ENCODE results near the gene UNC13B.

DNA sequence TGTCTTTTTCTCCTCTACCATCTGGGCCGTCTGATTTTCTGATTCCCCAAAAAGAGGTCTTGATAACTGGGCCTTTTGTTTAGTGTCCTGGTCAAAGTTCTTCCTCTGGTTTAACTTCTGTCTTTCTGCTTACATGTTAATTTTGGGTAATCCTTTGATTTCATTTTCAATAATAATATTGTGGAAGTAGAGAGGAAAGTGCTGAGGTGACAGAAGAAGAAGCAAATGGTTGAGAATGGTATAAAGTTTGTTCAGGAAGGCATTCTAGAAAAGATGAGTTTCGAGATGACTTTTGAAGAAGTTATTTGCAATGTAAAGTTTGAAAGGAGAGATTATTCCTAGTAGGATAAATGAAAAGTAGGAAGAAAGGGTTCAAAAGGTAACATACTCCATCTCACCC is 118.1 kb downstream of the UNC13B start:
- TF ChIP-seq EZH2phosphoT487 (IDR thresholded peaks at IDR 0.05; ENCODE audit: borderline replicate concordance) (no peak), POLR2AphosphoS5 (IDR thresholded peaks at IDR 0.05; ENCODE audit: low read depth, low read length) (no peak), YY1 (IDR thresholded peaks at IDR 0.05; ENCODE audit: extremely low read depth, insufficient replicate concordance, low read depth, low read length) (no peak), CEBPB (IDR thresholded peaks at IDR 0.05; ENCODE audit: low read depth) (no peak), EZH2 (IDR thresholded peaks at IDR 0.05) (no peak)
- TF ChIP-seq, protein P1, sequence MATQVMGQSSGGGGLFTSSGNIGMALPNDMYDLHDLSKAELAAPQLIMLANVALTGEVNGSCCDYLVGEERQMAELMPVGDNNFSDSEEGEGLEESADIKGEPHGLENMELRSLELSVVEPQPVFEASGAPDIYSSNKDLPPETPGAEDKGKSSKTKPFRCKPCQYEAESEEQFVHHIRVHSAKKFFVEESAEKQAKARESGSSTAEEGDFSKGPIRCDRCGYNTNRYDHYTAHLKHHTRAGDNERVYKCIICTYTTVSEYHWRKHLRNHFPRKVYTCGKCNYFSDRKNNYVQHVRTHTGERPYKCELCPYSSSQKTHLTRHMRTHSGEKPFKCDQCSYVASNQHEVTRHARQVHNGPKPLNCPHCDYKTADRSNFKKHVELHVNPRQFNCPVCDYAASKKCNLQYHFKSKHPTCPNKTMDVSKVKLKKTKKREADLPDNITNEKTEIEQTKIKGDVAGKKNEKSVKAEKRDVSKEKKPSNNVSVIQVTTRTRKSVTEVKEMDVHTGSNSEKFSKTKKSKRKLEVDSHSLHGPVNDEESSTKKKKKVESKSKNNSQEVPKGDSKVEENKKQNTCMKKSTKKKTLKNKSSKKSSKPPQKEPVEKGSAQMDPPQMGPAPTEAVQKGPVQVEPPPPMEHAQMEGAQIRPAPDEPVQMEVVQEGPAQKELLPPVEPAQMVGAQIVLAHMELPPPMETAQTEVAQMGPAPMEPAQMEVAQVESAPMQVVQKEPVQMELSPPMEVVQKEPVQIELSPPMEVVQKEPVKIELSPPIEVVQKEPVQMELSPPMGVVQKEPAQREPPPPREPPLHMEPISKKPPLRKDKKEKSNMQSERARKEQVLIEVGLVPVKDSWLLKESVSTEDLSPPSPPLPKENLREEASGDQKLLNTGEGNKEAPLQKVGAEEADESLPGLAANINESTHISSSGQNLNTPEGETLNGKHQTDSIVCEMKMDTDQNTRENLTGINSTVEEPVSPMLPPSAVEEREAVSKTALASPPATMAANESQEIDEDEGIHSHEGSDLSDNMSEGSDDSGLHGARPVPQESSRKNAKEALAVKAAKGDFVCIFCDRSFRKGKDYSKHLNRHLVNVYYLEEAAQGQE (IDR thresholded peaks at IDR 0.05; ENCODE audit: low read depth): no peak
- TF ChIP-seq, protein P2, sequence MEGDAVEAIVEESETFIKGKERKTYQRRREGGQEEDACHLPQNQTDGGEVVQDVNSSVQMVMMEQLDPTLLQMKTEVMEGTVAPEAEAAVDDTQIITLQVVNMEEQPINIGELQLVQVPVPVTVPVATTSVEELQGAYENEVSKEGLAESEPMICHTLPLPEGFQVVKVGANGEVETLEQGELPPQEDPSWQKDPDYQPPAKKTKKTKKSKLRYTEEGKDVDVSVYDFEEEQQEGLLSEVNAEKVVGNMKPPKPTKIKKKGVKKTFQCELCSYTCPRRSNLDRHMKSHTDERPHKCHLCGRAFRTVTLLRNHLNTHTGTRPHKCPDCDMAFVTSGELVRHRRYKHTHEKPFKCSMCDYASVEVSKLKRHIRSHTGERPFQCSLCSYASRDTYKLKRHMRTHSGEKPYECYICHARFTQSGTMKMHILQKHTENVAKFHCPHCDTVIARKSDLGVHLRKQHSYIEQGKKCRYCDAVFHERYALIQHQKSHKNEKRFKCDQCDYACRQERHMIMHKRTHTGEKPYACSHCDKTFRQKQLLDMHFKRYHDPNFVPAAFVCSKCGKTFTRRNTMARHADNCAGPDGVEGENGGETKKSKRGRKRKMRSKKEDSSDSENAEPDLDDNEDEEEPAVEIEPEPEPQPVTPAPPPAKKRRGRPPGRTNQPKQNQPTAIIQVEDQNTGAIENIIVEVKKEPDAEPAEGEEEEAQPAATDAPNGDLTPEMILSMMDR (IDR thresholded peaks at IDR 0.05 in 2 of 3, conservative IDR thresholded peaks at IDR 0.05 in 1 of 3; ENCODE audit: borderline replicate concordance in 1 of 3, insufficient read depth in 1 of 3, low read depth in 2 of 3, low read length in 2 of 3): no peak
- TF ChIP-seq, protein P3, sequence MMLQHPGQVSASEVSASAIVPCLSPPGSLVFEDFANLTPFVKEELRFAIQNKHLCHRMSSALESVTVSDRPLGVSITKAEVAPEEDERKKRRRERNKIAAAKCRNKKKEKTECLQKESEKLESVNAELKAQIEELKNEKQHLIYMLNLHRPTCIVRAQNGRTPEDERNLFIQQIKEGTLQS (IDR thresholded peaks at IDR 0.05): no peak
- TF ChIP-seq, protein P4, sequence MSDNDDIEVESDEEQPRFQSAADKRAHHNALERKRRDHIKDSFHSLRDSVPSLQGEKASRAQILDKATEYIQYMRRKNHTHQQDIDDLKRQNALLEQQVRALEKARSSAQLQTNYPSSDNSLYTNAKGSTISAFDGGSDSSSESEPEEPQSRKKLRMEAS (IDR thresholded peaks at IDR 0.05): no peak
- TF ChIP-seq, protein P5, sequence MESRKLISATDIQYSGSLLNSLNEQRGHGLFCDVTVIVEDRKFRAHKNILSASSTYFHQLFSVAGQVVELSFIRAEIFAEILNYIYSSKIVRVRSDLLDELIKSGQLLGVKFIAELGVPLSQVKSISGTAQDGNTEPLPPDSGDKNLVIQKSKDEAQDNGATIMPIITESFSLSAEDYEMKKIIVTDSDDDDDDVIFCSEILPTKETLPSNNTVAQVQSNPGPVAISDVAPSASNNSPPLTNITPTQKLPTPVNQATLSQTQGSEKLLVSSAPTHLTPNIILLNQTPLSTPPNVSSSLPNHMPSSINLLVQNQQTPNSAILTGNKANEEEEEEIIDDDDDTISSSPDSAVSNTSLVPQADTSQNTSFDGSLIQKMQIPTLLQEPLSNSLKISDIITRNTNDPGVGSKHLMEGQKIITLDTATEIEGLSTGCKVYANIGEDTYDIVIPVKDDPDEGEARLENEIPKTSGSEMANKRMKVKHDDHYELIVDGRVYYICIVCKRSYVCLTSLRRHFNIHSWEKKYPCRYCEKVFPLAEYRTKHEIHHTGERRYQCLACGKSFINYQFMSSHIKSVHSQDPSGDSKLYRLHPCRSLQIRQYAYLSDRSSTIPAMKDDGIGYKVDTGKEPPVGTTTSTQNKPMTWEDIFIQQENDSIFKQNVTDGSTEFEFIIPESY (IDR thresholded peaks at IDR 0.05; ENCODE audit: extremely low read depth, insufficient replicate concordance, low read length): no peak
